BJ (cell line): ENCODE results near the gene CLMP. TPM values are rescaled to one million over a fixed set of nuclear protein-coding genes. Genes with fewer than 3 reads are reported as not detected.

ENCODE experiments used
- CTCF ChIA-PET: fragments of 350-600 bp; formaldehyde crosslinking; extraction: SDS; loops from one replicate; lab custom pipeline; 2021; ENCODE audit warnings: antibody characterized with exemption, inconsistent platforms; lab: Yijun Ruan, JAX
- POLR2A ChIA-PET: fragments of 300-600 bp; sonication (Branson Sonifier 250); formaldehyde crosslinking; extraction: SDS; loops from one replicate; lab custom pipeline; 2021; ENCODE audit warnings: antibody characterized with exemption; lab: Charles Lee
- DNase-seq: peaks from one replicate; pipeline ENCODE4 v3.0.0-alpha.2; 2011; ENCODE audit warnings: low read depth
- H3K27me3 ChIP-seq: 2 replicates; pipeline ENCODE4 v1.6.0; 2011; ENCODE audit warnings: low read length; ENCODE audit not compliant: control insufficient read depth, insufficient read depth
- H3K36me3 ChIP-seq: 2 replicates; pipeline ENCODE4 v1.5.1; 2011; ENCODE audit warnings: low read length; ENCODE audit not compliant: control insufficient read depth, insufficient read depth
- H3K4me3 ChIP-seq: 2 replicates; pipeline ENCODE4 v1.5.1; 2011; ENCODE audit warnings: low read depth, mild to moderate bottlenecking, control low read depth, low read length
- CTCF ChIP-seq: IDR thresholded peaks from 2 replicates; pipeline ENCODE4 v1.5.1; 2011; ENCODE audit warnings: low read depth, mild to moderate bottlenecking, control low read depth, inconsistent platforms, low read length, moderate library complexity; ENCODE audit not compliant: insufficient read depth
- polyA plus RNA-seq: library from polyadenylated mRNA; depleted of rRNA; stranded (reverse); fragments of >200 nt; gene quantifications from 2 replicates; pipeline ENCODE4 v1.2.3, GENCODE V29; 2011

CLMP gene
- polyA plus RNA-seq, 1 experiment = 219 TPM

- Histone ChIP-seq H3K36me3 (peaks cover 9% of the 10 kb centered on the region), H3K4me3 (no peak overlapping the region), H3K27me3 (no peaks in the 10 kb centered on the region)
- DNase-seq = no peak
- ChIA-PET POLR2A (no interaction called here), CTCF (interaction anchor here (1.3 kb wide), 1 partner anchor 174 kb away, joined by 4 read pairs; no protein-coding TSS in a partner anchor)
- no peak for TF ChIP-seq CTCF
Observed at GRCh38 chr11:123073343-123074057, 121.5 kb downstream of the CLMP start.

GRCh38 chr11:123072762-123073161 lies 122.3 kb downstream of the CLMP start:
- Histone ChIP-seq H3K36me3 (peaks cover 9% of the 10 kb centered on the region), H3K4me3 (no peak overlapping the region), H3K27me3 (no peaks in the 10 kb centered on the region)
- POLR2A ChIA-PET = no interaction called here
- CTCF ChIA-PET = interaction anchor here (1.3 kb wide), 1 partner anchor 175 kb away, joined by 4 read pairs; no protein-coding TSS in a partner anchor
- no peak for TF ChIP-seq CTCF
- no peak for DNase-seq

- no peak for TF ChIP-seq CTCF
- Histone ChIP-seq H3K27me3 (no peaks in the 10 kb centered on the region), H3K4me3 (no peak overlapping the region), H3K36me3 (peaks cover 9% of the 10 kb centered on the region)
- ChIA-PET CTCF (no interaction called here), POLR2A (no interaction called here)
- DNase-seq = no peak
Observed at GRCh38 chr11:123072332-123072761, 122.7 kb downstream of the CLMP start.

- H3K36me3 ChIP-seq = peaks cover 9% of the 10 kb centered on the region
- no peaks in the 10 kb centered on the region for H3K27me3 ChIP-seq
- ChIA-PET POLR2A (no interaction called here), CTCF (no interaction called here)
- no peak for TF ChIP-seq CTCF
- DNase-seq = no peak
- no peak overlapping the region for H3K4me3 ChIP-seq
Observed at GRCh38 chr11:123069908-123070821, 124.9 kb downstream of the CLMP start.

GRCh38 chr11:123065621-123066020 lies 129.4 kb downstream of the CLMP start:
- Histone ChIP-seq H3K27me3 (no peaks in the 10 kb centered on the region), H3K4me3 (no peak overlapping the region), H3K36me3 (no peaks in the 10 kb centered on the region)
- no peak for DNase-seq
- no peak for TF ChIP-seq CTCF
- CTCF ChIA-PET = interaction anchor here (1.1 kb wide), 1 partner anchor 12 kb away, joined by 5 read pairs; no protein-coding TSS in a partner anchor
- POLR2A ChIA-PET = interaction anchor here (0.7 kb wide), 1 partner anchor 182 kb away, joined by 4 read pairs; no protein-coding TSS in a partner anchor
